ENCODE data around the gene IQCK. TPM values are rescaled to one million over a fixed set of nuclear protein-coding genes. Genes with fewer than 3 reads are reported as not detected.

The IQCK gene
- total RNA-seq, 4 donors from 2014 or later, result 49.7 to 103 (median 94.2) TPM

- Histone ChIP-seq H3K27me3 (no peaks in the 10 kb centered on the region), H3K9me3 (no peaks in the 10 kb centered on the region), H3K4me3 (replicated peaks in 1 of 3) (no peak overlapping the region), H3K36me3 (peaks cover 3 to 8% of the 10 kb centered on the region in 2 donors), H3K27ac (peak overlapping the region in 1 of 3 donors; percentile 60), H3K4me1 (peaks cover 5 to 21% of the 10 kb centered on the region in 2 donors)
- 73 to 86% methylated on average over 7 to 14 of the region's 14 CpGs for WGBS, 2 donors
- TF ChIP-seq CTCF (IDR thresholded peaks at IDR 0.05) (no peak), POLR2A (IDR thresholded peaks at IDR 0.05) (no peak)
- intact Hi-C loops (cut with DNase I), result no loop called here
- peak; percentile 21 to 29 for DNase-seq
Measured at GRCh38 chr16:19691161-19691711, 26.8 kb upstream of the IQCK start.

GRCh38 chr16:19694989-19695388 is 23.1 kb upstream of the IQCK start:
- WGBS, 2 donors, result 96 to 97% methylated on average over 8 of the region's 8 CpGs
- Histone ChIP-seq H3K27ac (peak overlapping the region in 1 of 3 donors; percentile 91), H3K27me3 (no peaks in the 10 kb centered on the region), H3K36me3 (peaks cover 3 to 8% of the 10 kb centered on the region in 2 donors), H3K4me1 (peaks cover 23 to 55% of the 10 kb centered on the region in 2 donors), H3K4me3 (replicated peaks in 1 of 3) (no peak overlapping the region), H3K9me3 (no peaks in the 10 kb centered on the region)
- intact Hi-C loops (cut with DNase I), result no loop called here
- DNase-seq, result no peak
- TF ChIP-seq CTCF (IDR thresholded peaks at IDR 0.05), result no peak
- TF ChIP-seq POLR2A (IDR thresholded peaks at IDR 0.05), result no peak

GRCh38 chr16:19696328-19696727 is 21.7 kb upstream of the IQCK start:
- Histone ChIP-seq H3K9me3 (no peaks in the 10 kb centered on the region), H3K27ac (peak overlapping the region; percentile 52 to 91 (median 82)), H3K27me3 (no peaks in the 10 kb centered on the region), H3K4me3 (replicated peaks in 1 of 3) (no peak overlapping the region), H3K36me3 (peaks cover 3 to 8% of the 10 kb centered on the region in 2 donors), H3K4me1 (peaks cover 37 to 59% of the 10 kb centered on the region in 2 donors)
- intact Hi-C loops (cut with DNase I), result no loop called here
- DNase-seq, result peak; percentile 75 to 79
- TF ChIP-seq CTCF (IDR thresholded peaks at IDR 0.05) (no peak), POLR2A (IDR thresholded peaks at IDR 0.05) (no peak)
- WGBS, 2 donors, result 44 to 61% methylated on average over 9 of the region's 10 CpGs

GRCh38 chr16:19696961-19697360 is 21.1 kb upstream of the IQCK start:
- H3K4me1 ChIP-seq, result peaks cover 43 to 64% of the 10 kb centered on the region in 2 donors
- no peaks in the 10 kb centered on the region for H3K9me3 ChIP-seq
- no peak overlapping the region for H3K4me3 ChIP-seq (replicated peaks in 1 of 3)
- 91 to 99% methylated on average over 14 to 15 of the region's 15 CpGs for WGBS, 2 donors
- DNase-seq, result no peak
- H3K27ac ChIP-seq, result peak overlapping the region; percentile 52 to 91 (median 82)
- H3K36me3 ChIP-seq, result peaks cover 0 to 4% of the 10 kb centered on the region in 2 donors
- intact Hi-C loops (cut with DNase I), result no loop called here
- no peaks in the 10 kb centered on the region for H3K27me3 ChIP-seq
- no peak for TF ChIP-seq POLR2A (IDR thresholded peaks at IDR 0.05)
- TF ChIP-seq CTCF (IDR thresholded peaks at IDR 0.05), result no peak

- Histone ChIP-seq H3K27ac (peak overlapping the region in 2 of 3 donors; percentile 82 to 91), H3K36me3 (no peaks in the 10 kb centered on the region)
- 91% methylated on average over 6 to 8 of the region's 8 CpGs for WGBS, 2 donors
Measured at GRCh38 chr16:19697756-19698318, 20.2 kb upstream of the IQCK start.

More at GRCh38 chr16:19697756-19698318, 20.2 kb upstream of the IQCK start:
- no peak for DNase-seq
- intact Hi-C loops (cut with DNase I), result no loop called here
- Histone ChIP-seq H3K4me1 (peaks cover 43 to 64% of the 10 kb centered on the region in 2 donors), H3K4me3 (replicated peaks in 1 of 3) (no peak overlapping the region), H3K27me3 (no peaks in the 10 kb centered on the region), H3K9me3 (no peaks in the 10 kb centered on the region)
- TF ChIP-seq CTCF (IDR thresholded peaks at IDR 0.05) (no peak), POLR2A (IDR thresholded peaks at IDR 0.05) (no peak)

Data from thyroid gland (tissue), 4 donors.